Upper lobe of left lung (tissue), 6 donors: Measurements from ENCODE around the gene SCUBE1. TPM values are rescaled to one million over a fixed set of nuclear protein-coding genes. Genes with fewer than 3 reads are reported as not detected.

Source experiments
- ATAC-seq, 2 donors: fragments of 200-7000 bp; cut with Tn5 transposase; one replicate each; pipeline ENCODE4 v1.9.1; 2022; ENCODE audit warnings: mild to moderate bottlenecking in 2 of 2, moderate library complexity in 2 of 2; ENCODE audit not compliant: low FRiP score in 2 of 2
- DNase-seq, 2 donors: peaks; one replicate each; pipeline ENCODE4 v3.0.0-alpha.2; 2019 to 2020
- H3K27ac ChIP-seq, 4 donors: fragments of 200-600 bp; sonication (generic); one replicate each; pipeline ENCODE4 v1.5.1; 2016 to 2019
- H3K27me3 ChIP-seq, 4 donors: fragments of 200-600 bp; sonication (generic); one replicate each; pipeline ENCODE4 v1.5.1; 2017 to 2019
- H3K36me3 ChIP-seq, 4 donors: fragments of 200-600 bp; sonication (generic); one replicate each; pipeline ENCODE4 v1.5.1; 2016 to 2019
- H3K4me1 ChIP-seq, 4 donors: fragments of 200-600 bp; sonication (generic); one replicate each; pipeline ENCODE4 v1.5.1; 2018 to 2019
- H3K4me3 ChIP-seq, 4 donors: fragments of 200-600 bp; sonication (generic); one replicate each; pipeline ENCODE4 v1.5.1; 2017 to 2019; ENCODE audit warnings: mild to moderate bottlenecking in 2 of 4, moderate library complexity in 1 of 4
- H3K9me3 ChIP-seq, 4 donors: fragments of 200-600 bp; sonication (generic); one replicate each; pipeline ENCODE4 v1.5.1; 2018 to 2019
- CTCF ChIP-seq, 6 experiments: fragments of 450-650 bp in 4 of 6; fragments of 200-600 bp in 2 of 6; sonication (generic) in 2 of 6; IDR thresholded peaks; one replicate each; pipeline ENCODE4 v1.5.1; 2016 to 2019; ENCODE audit warnings: antibody characterized with exemption in 6 of 6
- EP300 ChIP-seq, 4 donors: sonication (generic); formaldehyde crosslinking; IDR thresholded peaks; one replicate each; pipeline ENCODE4 v1.5.1; 2017; ENCODE audit warnings: antibody characterized with exemption in 4 of 4, control low read depth in 2 of 4
- POLR2A ChIP-seq, 4 donors: fragments of 450-650 bp; IDR thresholded peaks; one replicate each; pipeline ENCODE4 v1.5.1; 2016 to 2017; ENCODE audit warnings: antibody characterized with exemption in 4 of 4, mild to moderate bottlenecking in 2 of 4
- POLR2AphosphoS5 ChIP-seq, 2 donors: sonication (generic); formaldehyde crosslinking; IDR thresholded peaks; one replicate each; pipeline ENCODE4 v1.5.1; 2017; ENCODE audit warnings: antibody characterized with exemption in 2 of 2
- whole genome bisulfite sequencing, 2 donors: methylation state at CpG; one replicate each; pipeline ENCODE4 v1.1.5; 2017 to 2018; 5-methylcytosine and 5-hydroxymethylcytosine counted together
- total RNA-seq, 6 donors: library from RNA; depleted of rRNA in 4 of 6; stranded (reverse); fragments of >200 nt in 4 of 6; gene quantifications; one replicate each; pipeline versions ENCODE4 v1.1.0 to v1.2.1, GENCODE V29; 2016 to 2021
- donor health status: DM: no; HTN: no; CAD: no; lungs with moderate emphysema.
- donor health status: DM: no; HTN: yes; CAD: no; lungs with severe emphysema.

The SCUBE1 gene
- total RNA-seq, 6 donors from 2014 or later = 9.7 to 55.9 (median 20.8) TPM

GRCh38 chr22:43279867-43280522, 63.2 kb downstream of the SCUBE1 start:
- H3K4me3 ChIP-seq = no peak overlapping the region
- H3K27ac ChIP-seq = no peak overlapping the region
- DNase-seq = no peak
- no peak for TF ChIP-seq POLR2AphosphoS5 (IDR thresholded peaks at IDR 0.05)
- no peak for TF ChIP-seq CTCF (IDR thresholded peaks at IDR 0.05)
- no peak for TF ChIP-seq POLR2A (IDR thresholded peaks at IDR 0.05)
- TF ChIP-seq EP300 (IDR thresholded peaks at IDR 0.05) = no peak
- peaks cover 0 to 4% (median 3%) of the 10 kb centered on the region in 4 donors for H3K4me1 ChIP-seq
- no peaks in the 10 kb centered on the region for H3K27me3 ChIP-seq
- ATAC-seq = no peak
- 78 to 84% methylated on average over 19 to 20 of the region's 20 CpGs for WGBS, 2 donors
- H3K36me3 ChIP-seq = no peaks in the 10 kb centered on the region
- H3K9me3 ChIP-seq = no peaks in the 10 kb centered on the region

GRCh38 chr22:43277987-43278601, 65.1 kb downstream of the SCUBE1 start:
- Histone ChIP-seq H3K27me3 (no peaks in the 10 kb centered on the region), H3K9me3 (no peaks in the 10 kb centered on the region), H3K27ac (no peak overlapping the region), H3K4me1 (peaks cover 0 to 4% (median 3%) of the 10 kb centered on the region in 4 donors), H3K4me3 (no peak overlapping the region), H3K36me3 (no peaks in the 10 kb centered on the region)
- no peak for DNase-seq
- 64 to 68% methylated on average over 12 to 13 of the region's 13 CpGs for WGBS, 2 donors
- ATAC-seq = no peak
- TF ChIP-seq POLR2AphosphoS5 (IDR thresholded peaks at IDR 0.05) (no peak), CTCF (IDR thresholded peaks at IDR 0.05) (no peak), EP300 (IDR thresholded peaks at IDR 0.05) (no peak), POLR2A (IDR thresholded peaks at IDR 0.05) (no peak)

GRCh38 chr22:43277091-43277490, 66.1 kb downstream of the SCUBE1 start:
- Histone ChIP-seq H3K27me3 (no peaks in the 10 kb centered on the region), H3K4me1 (peaks cover 3 to 6% (median 4%) of the 10 kb centered on the region in 4 donors), H3K9me3 (no peaks in the 10 kb centered on the region), H3K27ac (no peak overlapping the region), H3K4me3 (no peak overlapping the region), H3K36me3 (no peaks in the 10 kb centered on the region)
- no peak for DNase-seq
- ATAC-seq = no peak
- 95 to 98% methylated on average over 9 to 10 of the region's 10 CpGs for WGBS, 2 donors
- TF ChIP-seq CTCF (IDR thresholded peaks at IDR 0.05) = no peak
- TF ChIP-seq POLR2A (IDR thresholded peaks at IDR 0.05) = no peak
- TF ChIP-seq EP300 (IDR thresholded peaks at IDR 0.05) = no peak
- no peak for TF ChIP-seq POLR2AphosphoS5 (IDR thresholded peaks at IDR 0.05)

- Histone ChIP-seq H3K4me3 (no peak overlapping the region), H3K36me3 (no peaks in the 10 kb centered on the region), H3K4me1 (peaks cover 3 to 10% (median 6%) of the 10 kb centered on the region in 4 donors), H3K27me3 (no peaks in the 10 kb centered on the region), H3K27ac (no peak overlapping the region), H3K9me3 (no peaks in the 10 kb centered on the region)
- DNase-seq = no peak
- TF ChIP-seq POLR2AphosphoS5 (IDR thresholded peaks at IDR 0.05) (no peak), EP300 (IDR thresholded peaks at IDR 0.05) (no peak), CTCF (IDR thresholded peaks at IDR 0.05) (no peak), POLR2A (IDR thresholded peaks at IDR 0.05) (no peak)
- 89 to 90% methylated on average over 6 to 12 of the region's 12 CpGs for WGBS, 2 donors
- no peak for ATAC-seq
Observed at GRCh38 chr22:43276321-43276720, 66.9 kb downstream of the SCUBE1 start.
